ENCODE results near the gene EIF5B. TPM values are rescaled to one million over a fixed set of nuclear protein-coding genes. Genes with fewer than 3 reads are reported as not detected.
A peak's percentile ranks its signal among the peaks of the same experiment; 100 is the strongest.
"Not testable (repeated sequence)": the region's sequence is repeated elsewhere in the genome, so short reads cannot be mapped to it uniquely, and the experiment has no call there.

Gene EIF5B
- total RNA-seq, 1 experiment from 2014 or later, result 49.0 TPM

GRCh38 chr2:99317873-99318200 lies 19.4 kb upstream of the EIF5B start:
- H3K9me3 ChIP-seq (ENCODE audit: control insufficient read depth, insufficient read depth, low read depth, low read length); ATAC-seq; DNase-seq (ENCODE audit: low read depth, low spot score); H3K4me3 ChIP-seq (ENCODE audit: low read depth in 2 of 2, low read length in 2 of 2); intact Hi-C loops (cut with micrococcal nuclease; ENCODE audit: unreplicated experiment); H3K27me3 ChIP-seq (ENCODE audit: control insufficient read depth, insufficient read depth, low read length); POLR2A ChIA-PET; H3K4me1 ChIP-seq (ENCODE audit: control insufficient read depth, insufficient read depth, low read length); in situ Hi-C loops (cut with HindIII; ENCODE audit: low pct_unique_long_range_greater_than_20kb, low sequenced_read_pairs); BruUV-seq (replicated peaks); H3K27ac ChIP-seq (ENCODE audit: low read length); CTCF ChIA-PET: not testable (repeated sequence)
- H3K36me3 ChIP-seq (ENCODE audit: control insufficient read depth, insufficient read depth, low read length), result peaks cover 34% of the 10 kb centered on the region

GRCh38 chr2:99325384-99325783 lies 11.8 kb upstream of the EIF5B start:
- POLR2A ChIA-PET, result no interaction called here
- BruUV-seq (replicated peaks), result no TSS peak
- Histone ChIP-seq H3K9me3 (ENCODE audit: control insufficient read depth, insufficient read depth, low read depth, low read length) (no peaks in the 10 kb centered on the region), H3K4me1 (ENCODE audit: control insufficient read depth, insufficient read depth, low read length) (no peaks in the 10 kb centered on the region), H3K36me3 (ENCODE audit: control insufficient read depth, insufficient read depth, low read length) (peaks cover 40% of the 10 kb centered on the region), H3K27me3 (ENCODE audit: control insufficient read depth, insufficient read depth, low read length) (no peaks in the 10 kb centered on the region), H3K27ac (ENCODE audit: low read length) (no peak overlapping the region), H3K4me3 (ENCODE audit: low read depth in 2 of 2, low read length in 2 of 2) (no peak overlapping the region)
- DNase-seq (ENCODE audit: low read depth, low spot score) (no peak), ATAC-seq (no peak)
- intact Hi-C loops (cut with micrococcal nuclease; ENCODE audit: unreplicated experiment), result no loop called here
- TF ChIP-seq REST (IDR thresholded peaks at IDR 0.05; ENCODE audit: insufficient read depth in 1 of 2, low read depth in 2 of 2, low read length in 1 of 2) (no peak), POLR2AphosphoS5 (IDR thresholded peaks at IDR 0.05; ENCODE audit: low read depth, low read length) (no peak), TCF7L2 (IDR thresholded peaks at IDR 0.05; ENCODE audit: low read depth, low read length) (no peak), SIN3A (IDR thresholded peaks at IDR 0.05; ENCODE audit: borderline replicate concordance, insufficient read depth, low read depth, low read length) (no peak), CTCF (IDR thresholded peaks at IDR 0.05) (no peak)
- CTCF ChIA-PET, result no interaction called here
- in situ Hi-C loops (cut with HindIII; ENCODE audit: low pct_unique_long_range_greater_than_20kb, low sequenced_read_pairs), result no loop called here

GRCh38 chr2:99335911-99336803 lies 1.0 kb upstream of the EIF5B start, which contains the start of gene TXNDC9:
TSS of gene TXNDC9 (minus strand) at chr2:99336333. CDS start at chr2:99333210, 3,123 bp downstream.
- Histone ChIP-seq H3K27ac (ENCODE audit: low read length) (peak within 1 kb of the TSS; percentile 94), H3K4me3 (ENCODE audit: low read depth in 2 of 2, low read length in 2 of 2) (peak within 1 kb of the TSS; percentile 89 to 96), H3K4me1 (ENCODE audit: control insufficient read depth, insufficient read depth, low read length) (peaks cover 32% of the 10 kb centered on the region; the same call in 1 of the 2 replicates), H3K36me3 (ENCODE audit: control insufficient read depth, insufficient read depth, low read length) (peaks cover 12% of the 10 kb centered on the region), H3K27me3 (ENCODE audit: control insufficient read depth, insufficient read depth, low read length) (no peaks in the 10 kb centered on the region), H3K9me3 (ENCODE audit: control insufficient read depth, insufficient read depth, low read depth, low read length) (no peaks in the 10 kb centered on the region)
- ChIA-PET POLR2A (interaction anchor here (0.5 to 0.6 kb wide), 2 partner anchors 10 to 11 kb away, joined by 3 to 5 read pairs; no protein-coding TSS in a partner anchor), CTCF (interaction anchor here (0.6 kb wide), 1 partner anchor 9 kb away, joined by 3 read pairs; no protein-coding TSS in a partner anchor)
- DNase-seq (ENCODE audit: low read depth, low spot score) (peak; percentile 95), ATAC-seq (peak; percentile 93)
- no TSS peak for BruUV-seq (replicated peaks)
- in situ Hi-C loops (cut with HindIII; ENCODE audit: low pct_unique_long_range_greater_than_20kb, low sequenced_read_pairs), result no loop called here
- TF ChIP-seq POLR2AphosphoS5 (IDR thresholded peaks at IDR 0.05; ENCODE audit: low read depth, low read length), result peak; percentile 96
- TF ChIP-seq CTCF (IDR thresholded peaks at IDR 0.05), result no peak
- no peak for TF ChIP-seq SIN3A (IDR thresholded peaks at IDR 0.05; ENCODE audit: borderline replicate concordance, insufficient read depth, low read depth, low read length)
- TF ChIP-seq TCF7L2 (IDR thresholded peaks at IDR 0.05; ENCODE audit: low read depth, low read length), result peak; percentile 34; the same call in 1 of the 2 replicates
- no peak for TF ChIP-seq REST (IDR thresholded peaks at IDR 0.05; ENCODE audit: insufficient read depth in 1 of 2, low read depth in 2 of 2, low read length in 1 of 2)
- intact Hi-C loops (cut with micrococcal nuclease; ENCODE audit: unreplicated experiment), result loop anchor here (5.0 kb wide), 1 partner anchor 154 kb away; the partner anchor contains the start of genes MITD1 and MRPL30

Data from Panc1 (cell line).